GM19043 (cell line): ENCODE data around the gene CDH4.
"Not testable (repeated sequence)": the region's sequence is repeated elsewhere in the genome, so short reads cannot be mapped to it uniquely, and the experiment has no call there.

ENCODE experiments used
- ATAC-seq: cut with Tn5 transposase; IDR thresholded peaks from one replicate; pipeline ENCODE4 v1.9.1; 2021; ENCODE audit warnings: low read depth; ENCODE audit not compliant: unreplicated experiment

CDH4 gene

DNA sequence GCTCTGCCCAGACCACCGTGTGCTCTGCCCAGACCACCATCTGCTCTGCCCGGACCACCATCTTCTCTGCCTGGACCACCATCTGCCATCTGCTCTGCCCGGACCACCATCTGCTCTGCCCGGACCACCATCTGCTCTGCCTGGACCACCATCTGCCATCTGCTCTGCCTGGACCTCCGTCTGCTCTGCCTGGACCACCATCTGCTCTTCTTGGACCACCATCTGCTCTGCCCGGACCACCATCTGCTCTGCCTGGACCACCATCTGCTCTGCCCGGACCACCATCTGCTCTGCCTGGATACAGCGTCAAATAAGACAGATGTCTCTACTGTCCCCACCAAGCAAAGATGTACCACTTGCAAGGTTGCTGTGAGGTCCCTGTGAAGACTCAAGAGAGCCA lies 154.7 kb downstream of the CDH4 start:
- not testable (repeated sequence) for ATAC-seq

DNA sequence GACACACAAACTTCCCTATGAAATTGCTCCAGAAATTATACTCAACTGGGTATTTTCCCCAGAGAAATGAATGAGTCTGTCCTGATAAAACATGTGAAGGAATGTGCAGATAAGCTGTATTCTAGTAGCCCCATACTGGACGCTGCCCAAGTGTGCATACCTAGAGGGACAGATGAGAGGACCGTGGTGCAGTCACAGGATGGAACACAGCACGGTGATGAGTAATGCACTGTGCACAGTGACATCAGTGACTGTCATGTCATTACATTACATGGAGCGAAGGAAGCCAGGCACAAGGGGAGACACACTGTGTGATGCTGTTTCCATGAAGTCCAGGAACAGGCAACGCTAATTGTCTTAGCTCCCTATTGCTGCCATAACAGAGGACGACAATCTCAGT lies 155.5 kb downstream of the CDH4 start:
- ATAC-seq: no peak

- ATAC-seq: no peak
These were observed 157.1 kb downstream of the CDH4 start for GRCh38 chr20:61408951-61409740.

DNA sequence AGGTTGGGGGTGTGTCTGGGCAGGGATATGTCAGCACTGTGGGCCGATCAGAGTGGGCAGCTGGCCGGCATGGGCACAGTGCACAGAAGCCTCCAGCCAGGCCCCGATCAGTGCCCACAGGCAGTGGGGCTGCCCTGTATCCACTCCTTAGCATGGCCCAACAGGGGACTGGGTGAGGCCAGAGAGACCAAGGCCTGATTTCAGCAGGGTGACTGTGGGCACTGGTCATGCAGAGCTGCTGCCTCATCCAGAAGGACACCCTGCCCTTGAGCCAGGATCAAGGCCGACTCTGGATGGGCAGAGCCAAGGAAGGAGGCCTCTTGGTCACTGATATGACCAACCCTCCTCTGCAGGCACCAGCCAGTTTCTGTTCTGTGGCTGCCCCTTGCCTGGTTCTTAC lies 159.7 kb downstream of the CDH4 start:
- no peak for ATAC-seq

DNA sequence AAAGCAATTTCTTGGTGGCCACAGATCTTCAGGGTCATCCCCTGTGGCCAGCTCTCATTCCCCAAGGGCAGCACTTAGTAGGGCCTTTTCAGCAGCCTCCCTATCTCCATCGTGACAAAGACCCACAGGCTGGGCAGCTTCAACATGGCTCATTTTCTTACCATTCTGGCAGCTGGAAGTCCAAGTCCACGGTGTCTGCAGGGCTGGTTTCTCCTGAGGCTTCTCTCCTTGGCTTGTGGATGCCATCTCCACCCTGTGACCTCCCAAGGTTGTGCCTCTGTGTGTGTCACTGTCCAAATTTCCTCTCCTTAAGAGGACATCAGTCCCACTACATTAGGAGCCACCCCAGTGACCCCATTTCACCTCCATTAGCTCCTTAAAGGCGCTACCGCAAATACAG lies 161.7 kb downstream of the CDH4 start:
- ATAC-seq: no peak

DNA sequence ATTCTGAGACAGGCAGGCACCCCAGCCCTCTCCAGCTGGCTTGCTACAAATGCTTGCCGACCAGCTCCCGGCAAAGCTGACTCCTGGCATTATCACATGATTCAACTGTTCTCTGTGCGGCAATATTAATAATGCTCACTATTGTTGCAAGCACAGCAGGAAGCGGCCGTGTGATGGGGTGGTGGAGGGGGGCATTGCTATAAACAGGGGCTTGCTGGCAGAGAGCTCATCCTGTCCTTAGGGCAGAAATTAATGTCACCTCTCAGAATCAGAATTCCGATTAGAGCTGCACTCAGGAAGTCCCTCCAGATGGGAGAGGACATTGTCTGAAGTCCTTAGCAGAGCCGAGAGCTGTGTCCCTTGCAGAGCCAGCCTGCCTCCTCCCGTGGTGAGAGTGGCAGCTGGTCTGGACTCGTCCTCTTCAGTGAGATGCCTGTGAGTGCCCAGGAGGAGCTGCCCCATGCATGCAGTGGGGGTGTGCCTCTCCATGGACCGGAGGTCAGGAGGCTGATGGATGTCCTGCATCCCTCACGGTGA lies 162.5 kb downstream of the CDH4 start:
- no peak for ATAC-seq

- ATAC-seq: no peak
These were observed 164.5 kb downstream of the CDH4 start for GRCh38 chr20:61416546-61416945.

GRCh38 chr20:61417221-61417941 lies 165.3 kb downstream of the CDH4 start:
- no peak for ATAC-seq

DNA sequence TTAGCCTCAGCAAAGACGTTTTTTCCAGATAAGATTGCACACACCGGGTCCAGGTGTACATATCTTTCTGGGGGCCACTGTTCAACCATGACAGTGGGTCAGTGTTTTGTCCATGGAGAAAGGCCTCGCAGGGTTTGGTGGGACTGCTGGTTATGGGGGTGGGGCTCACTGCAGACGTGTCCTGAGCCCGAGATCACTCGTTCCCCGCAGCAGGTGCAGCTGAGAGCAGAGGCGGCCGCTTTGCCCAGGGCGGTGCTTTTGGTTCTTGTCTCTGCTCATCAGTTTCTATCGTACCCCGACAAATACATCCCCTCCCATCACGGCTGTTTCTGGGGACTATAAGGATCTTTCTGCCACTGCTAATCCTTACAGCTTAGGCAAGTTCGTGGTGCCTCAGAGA lies 166.9 kb downstream of the CDH4 start:
- no peak for ATAC-seq

GRCh38 chr20:61419501-61419900 lies 167.4 kb downstream of the CDH4 start:
- no peak for ATAC-seq

- ATAC-seq: no peak
These were observed 168.0 kb downstream of the CDH4 start for GRCh38 chr20:61420056-61420455.

DNA sequence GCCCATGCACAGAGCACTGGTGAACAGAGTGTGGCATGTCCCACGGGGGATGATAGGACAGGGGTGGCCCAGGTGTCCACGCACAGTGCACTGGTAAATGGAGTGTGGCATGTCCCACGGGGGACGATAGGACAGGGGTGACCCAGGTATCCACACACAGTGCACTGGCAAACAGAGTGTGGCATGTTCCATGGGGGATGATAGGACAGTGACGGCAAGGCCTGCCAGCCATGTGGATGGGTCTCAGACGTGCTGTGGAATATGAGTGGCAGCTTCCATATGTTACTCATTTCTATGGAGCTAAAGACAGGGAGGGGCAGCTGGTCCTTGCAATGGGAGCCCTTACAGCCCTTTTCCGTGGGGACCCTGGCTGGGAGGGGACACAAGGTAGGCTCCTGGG lies 168.7 kb downstream of the CDH4 start:
- no peak for ATAC-seq

GRCh38 chr20:61422636-61423425 lies 170.8 kb downstream of the CDH4 start:
- ATAC-seq: no peak

GRCh38 chr20:61424011-61424627 lies 172.1 kb downstream of the CDH4 start:
- no peak for ATAC-seq

GRCh38 chr20:61424628-61425420 lies 172.8 kb downstream of the CDH4 start:
- ATAC-seq: no peak

DNA sequence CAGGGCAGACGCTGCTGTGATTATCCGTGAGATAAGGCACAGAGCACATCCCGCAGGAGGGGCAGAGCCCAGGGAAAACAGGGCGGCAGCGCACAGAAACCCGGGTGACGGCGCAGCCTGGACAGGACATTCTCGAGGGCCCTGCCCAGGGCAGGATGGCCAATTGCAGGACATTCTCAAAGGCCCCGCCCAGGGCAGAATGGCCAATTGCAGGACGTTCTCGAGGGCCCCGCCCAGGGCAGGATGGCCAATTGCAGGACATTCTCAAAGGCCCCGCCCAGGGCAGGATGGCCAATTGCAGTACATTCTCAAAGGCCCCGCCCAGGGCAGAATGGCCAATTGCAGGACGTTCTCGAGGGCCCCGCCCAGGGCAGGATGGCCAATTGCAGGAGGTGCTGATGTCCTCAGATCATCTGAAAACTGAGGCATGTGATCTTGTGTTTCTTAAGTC lies 173.5 kb downstream of the CDH4 start:
- not testable (repeated sequence) for ATAC-seq

DNA sequence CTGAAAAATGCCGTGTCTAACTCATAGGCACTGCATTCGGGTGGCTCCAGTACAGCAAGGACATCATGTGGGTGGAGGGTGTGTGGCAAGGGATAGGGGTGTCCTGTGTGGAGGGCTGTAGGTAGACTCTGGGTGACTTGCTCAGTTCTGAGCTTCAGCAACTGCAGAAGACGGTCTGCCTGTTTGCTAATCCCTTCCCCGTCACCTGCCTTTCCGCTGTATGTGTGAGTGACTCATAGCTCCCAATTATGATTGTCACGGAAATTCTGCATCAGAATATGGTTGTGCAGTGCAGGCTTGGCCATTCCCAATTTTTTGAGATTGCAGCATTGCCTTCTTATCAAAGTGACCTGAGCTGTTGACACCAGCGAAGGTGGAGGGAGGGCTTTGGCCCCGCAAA lies 174.3 kb downstream of the CDH4 start:
- no peak for ATAC-seq

- no peak for ATAC-seq
These were observed 177.6 kb downstream of the CDH4 start for GRCh38 chr20:61429458-61430227.

GRCh38 chr20:61430228-61430624 lies 178.2 kb downstream of the CDH4 start:
- no peak for ATAC-seq
